K562 (cell line): ENCODE data around the gene GBF1.

ENCODE experiments used
- MIER1 ChIP-seq: fragments of 450-650 bp; IDR thresholded peaks from 2 replicates; pipeline ENCODE4 v1.6.1; 2016; ENCODE audit warnings: antibody characterized with exemption, mild to moderate bottlenecking, low read depth
- RFX5 ChIP-seq: IDR thresholded peaks from 2 replicates; pipeline ENCODE4 v1.6.1; 2011; ENCODE audit warnings: low read depth, mild to moderate bottlenecking, improper control_type of control experiment, low read length
- ZNF639 ChIP-seq, 2 experiments: fragments of 200-800 bp in 1 of 2; sonication (Bioruptor generic) in 1 of 2; sonication (generic) in 1 of 2; formaldehyde crosslinking in 1 of 2; IDR thresholded peaks in 1 of 2; conservative IDR thresholded peaks in 1 of 2; 2 replicates each; pipeline versions ENCODE4 v1.5.0 to v1.6.1; 2016 to 2020; ENCODE audit warnings: missing compliant biosample characterization in 1 of 2, missing genetic modification characterization in 1 of 2, missing genetic modification reagents in 1 of 2

DNA sequence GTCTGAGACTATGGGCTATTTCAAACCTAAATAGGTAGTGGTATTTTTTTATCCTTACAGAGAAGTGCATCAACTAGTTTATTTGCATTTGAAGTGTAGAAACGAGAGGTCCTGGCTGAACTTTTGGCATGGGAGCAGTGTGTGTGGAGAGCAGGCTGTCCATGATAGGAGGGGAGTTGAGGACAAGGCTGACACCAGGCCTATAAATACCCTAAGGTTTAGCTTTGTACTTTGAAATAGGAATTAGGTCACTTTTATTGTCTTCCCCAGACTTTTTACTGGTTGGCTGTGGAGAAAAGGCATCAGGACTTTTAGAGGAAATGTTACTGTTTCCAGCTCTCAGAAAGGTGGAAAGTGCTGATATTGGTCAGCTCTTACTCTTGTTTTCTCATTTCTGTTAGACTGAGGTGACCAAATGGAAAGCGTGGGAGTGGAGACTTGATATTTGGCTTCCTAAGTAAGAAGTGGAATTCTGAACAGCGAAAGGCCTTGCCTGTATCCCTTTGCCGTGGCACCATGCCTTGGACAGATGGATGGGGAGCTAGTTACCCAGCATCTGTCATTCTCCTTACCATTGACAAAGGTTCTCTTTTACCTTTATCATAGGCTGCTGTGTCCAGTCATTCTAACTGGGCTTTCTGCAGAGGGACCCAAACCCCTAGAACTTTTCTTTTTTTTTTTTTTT, 46.0 kb downstream of the GBF1 start:
- TF ChIP-seq ZNF639 (CRISPR knock-in tag; conservative IDR thresholded peaks at IDR 0.05 in 1 of 2, IDR thresholded peaks at IDR 0.05 in 1 of 2) (no peak), RFX5 (no peak), MIER1 (no peak)
